ENCODE measurements around the gene KRT81.

GRCh38 chr12:52284562-52285171, 6.7 kb downstream of the KRT81 start:
- TF ChIP-seq, protein P1, sequence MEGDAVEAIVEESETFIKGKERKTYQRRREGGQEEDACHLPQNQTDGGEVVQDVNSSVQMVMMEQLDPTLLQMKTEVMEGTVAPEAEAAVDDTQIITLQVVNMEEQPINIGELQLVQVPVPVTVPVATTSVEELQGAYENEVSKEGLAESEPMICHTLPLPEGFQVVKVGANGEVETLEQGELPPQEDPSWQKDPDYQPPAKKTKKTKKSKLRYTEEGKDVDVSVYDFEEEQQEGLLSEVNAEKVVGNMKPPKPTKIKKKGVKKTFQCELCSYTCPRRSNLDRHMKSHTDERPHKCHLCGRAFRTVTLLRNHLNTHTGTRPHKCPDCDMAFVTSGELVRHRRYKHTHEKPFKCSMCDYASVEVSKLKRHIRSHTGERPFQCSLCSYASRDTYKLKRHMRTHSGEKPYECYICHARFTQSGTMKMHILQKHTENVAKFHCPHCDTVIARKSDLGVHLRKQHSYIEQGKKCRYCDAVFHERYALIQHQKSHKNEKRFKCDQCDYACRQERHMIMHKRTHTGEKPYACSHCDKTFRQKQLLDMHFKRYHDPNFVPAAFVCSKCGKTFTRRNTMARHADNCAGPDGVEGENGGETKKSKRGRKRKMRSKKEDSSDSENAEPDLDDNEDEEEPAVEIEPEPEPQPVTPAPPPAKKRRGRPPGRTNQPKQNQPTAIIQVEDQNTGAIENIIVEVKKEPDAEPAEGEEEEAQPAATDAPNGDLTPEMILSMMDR (conservative IDR thresholded peaks at IDR 0.05; ENCODE audit: low read depth, low read length), result no peak
- no peak for TF ChIP-seq POLR2A (IDR thresholded peaks at IDR 0.05; ENCODE audit: low read depth, low read length)
- TF ChIP-seq MAFK (IDR thresholded peaks at IDR 0.05; ENCODE audit: low read depth, low read length), result no peak
- no peak for TF ChIP-seq USF2 (IDR thresholded peaks at IDR 0.05; ENCODE audit: low read depth, low read length)
- TF ChIP-seq MAZ (IDR thresholded peaks at IDR 0.05; ENCODE audit: borderline replicate concordance, low read depth, low read length), result no peak
- TF ChIP-seq, protein P2, sequence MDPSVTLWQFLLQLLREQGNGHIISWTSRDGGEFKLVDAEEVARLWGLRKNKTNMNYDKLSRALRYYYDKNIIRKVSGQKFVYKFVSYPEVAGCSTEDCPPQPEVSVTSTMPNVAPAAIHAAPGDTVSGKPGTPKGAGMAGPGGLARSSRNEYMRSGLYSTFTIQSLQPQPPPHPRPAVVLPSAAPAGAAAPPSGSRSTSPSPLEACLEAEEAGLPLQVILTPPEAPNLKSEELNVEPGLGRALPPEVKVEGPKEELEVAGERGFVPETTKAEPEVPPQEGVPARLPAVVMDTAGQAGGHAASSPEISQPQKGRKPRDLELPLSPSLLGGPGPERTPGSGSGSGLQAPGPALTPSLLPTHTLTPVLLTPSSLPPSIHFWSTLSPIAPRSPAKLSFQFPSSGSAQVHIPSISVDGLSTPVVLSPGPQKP (IDR thresholded peaks at IDR 0.05; ENCODE audit: borderline replicate concordance, low read depth, low read length), result no peak
- no peak for TF ChIP-seq SMC3 (IDR thresholded peaks at IDR 0.05; ENCODE audit: low read depth, low read length)
- TF ChIP-seq BHLHE40 (IDR thresholded peaks at IDR 0.05; ENCODE audit: low read depth, low read length), result no peak
- no peak for TF ChIP-seq MXI1 (IDR thresholded peaks at IDR 0.05; ENCODE audit: borderline replicate concordance, low read depth, low read length)
- TF ChIP-seq RAD21 (IDR thresholded peaks at IDR 0.05; ENCODE audit: low read length), result no peak
- no peak for TF ChIP-seq RFX5 (IDR thresholded peaks at IDR 0.05; ENCODE audit: low read depth, low read length)
- TF ChIP-seq CHD1 (IDR thresholded peaks at IDR 0.05; ENCODE audit: low read depth, low read length), result no peak

Measured in IMR-90 (cell line).